Measurements from ENCODE around the gene PSMD2. TPM values are rescaled to one million over a fixed set of nuclear protein-coding genes. Genes with fewer than 3 reads are reported as not detected.
A peak's percentile ranks its signal among the peaks of the same experiment; 100 is the strongest.

PSMD2 gene
- total RNA-seq, 1 experiment from 2014 or later: 359 TPM

DNA sequence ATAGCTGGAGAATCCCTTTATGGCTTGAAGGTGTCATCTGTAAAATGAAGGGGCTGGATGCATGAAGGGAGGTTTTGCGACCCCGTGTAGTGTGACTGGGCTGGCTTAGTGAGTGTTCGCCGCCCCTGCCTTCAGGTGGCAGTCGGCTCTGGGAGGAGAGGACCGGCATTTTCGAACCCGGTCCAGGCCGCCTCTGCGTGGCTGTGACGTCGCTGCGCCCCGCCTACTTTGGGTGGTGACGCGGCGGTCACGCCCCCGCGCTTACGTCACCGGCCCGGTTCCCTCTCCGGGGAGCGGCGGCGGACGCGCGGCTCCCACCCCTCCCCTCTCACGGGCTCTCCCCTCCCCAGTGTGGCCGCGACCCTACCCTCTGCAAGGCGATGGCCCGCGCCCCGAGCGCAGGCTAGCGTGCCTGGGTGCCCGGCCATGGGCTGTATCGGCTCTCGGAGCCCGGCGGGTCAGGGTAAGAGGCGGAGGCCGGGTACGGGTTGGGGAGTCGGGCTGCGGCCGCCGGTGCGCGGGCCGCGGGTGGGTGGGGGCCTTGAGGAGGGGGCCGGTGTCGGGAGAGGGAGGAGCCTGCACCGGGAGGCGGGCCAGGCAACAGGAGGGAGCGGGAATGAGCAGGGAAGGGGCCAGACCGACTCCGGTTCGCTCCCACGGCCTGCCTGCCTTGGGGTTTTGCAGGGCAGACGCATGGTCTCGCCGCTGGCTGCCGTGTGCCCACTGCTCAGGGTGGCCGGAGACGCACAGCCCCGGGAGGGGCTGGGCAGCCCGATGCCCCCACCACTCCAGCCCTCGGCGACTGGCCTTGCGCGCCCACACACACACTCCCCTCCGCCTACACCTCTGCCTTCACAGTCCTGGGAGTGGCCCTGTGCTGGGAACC is 36.9 kb downstream of the PSMD2 start (continued):
- TF ChIP-seq GABPB1 (CRISPR knock-in tag; IDR thresholded peaks at IDR 0.05): peak; percentile 31; the same call in 1 of the 2 replicates
- TF ChIP-seq, protein P1, sequence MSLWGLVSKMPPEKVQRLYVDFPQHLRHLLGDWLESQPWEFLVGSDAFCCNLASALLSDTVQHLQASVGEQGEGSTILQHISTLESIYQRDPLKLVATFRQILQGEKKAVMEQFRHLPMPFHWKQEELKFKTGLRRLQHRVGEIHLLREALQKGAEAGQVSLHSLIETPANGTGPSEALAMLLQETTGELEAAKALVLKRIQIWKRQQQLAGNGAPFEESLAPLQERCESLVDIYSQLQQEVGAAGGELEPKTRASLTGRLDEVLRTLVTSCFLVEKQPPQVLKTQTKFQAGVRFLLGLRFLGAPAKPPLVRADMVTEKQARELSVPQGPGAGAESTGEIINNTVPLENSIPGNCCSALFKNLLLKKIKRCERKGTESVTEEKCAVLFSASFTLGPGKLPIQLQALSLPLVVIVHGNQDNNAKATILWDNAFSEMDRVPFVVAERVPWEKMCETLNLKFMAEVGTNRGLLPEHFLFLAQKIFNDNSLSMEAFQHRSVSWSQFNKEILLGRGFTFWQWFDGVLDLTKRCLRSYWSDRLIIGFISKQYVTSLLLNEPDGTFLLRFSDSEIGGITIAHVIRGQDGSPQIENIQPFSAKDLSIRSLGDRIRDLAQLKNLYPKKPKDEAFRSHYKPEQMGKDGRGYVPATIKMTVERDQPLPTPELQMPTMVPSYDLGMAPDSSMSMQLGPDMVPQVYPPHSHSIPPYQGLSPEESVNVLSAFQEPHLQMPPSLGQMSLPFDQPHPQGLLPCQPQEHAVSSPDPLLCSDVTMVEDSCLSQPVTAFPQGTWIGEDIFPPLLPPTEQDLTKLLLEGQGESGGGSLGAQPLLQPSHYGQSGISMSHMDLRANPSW (CRISPR knock-in tag; conservative IDR thresholded peaks at IDR 0.05; ENCODE audit: low read depth): no peak
- TF ChIP-seq ETV6 (CRISPR knock-in tag; IDR thresholded peaks at IDR 0.05): peak; percentile 69; the same call in 1 of the 2 replicates
- no peak for TF ChIP-seq FOXP1 (CRISPR knock-in tag; IDR thresholded peaks at IDR 0.05; ENCODE audit: borderline replicate concordance)
- TF ChIP-seq RORB (CRISPR knock-in tag; IDR thresholded peaks at IDR 0.05): no peak
- TF ChIP-seq, protein P2, sequence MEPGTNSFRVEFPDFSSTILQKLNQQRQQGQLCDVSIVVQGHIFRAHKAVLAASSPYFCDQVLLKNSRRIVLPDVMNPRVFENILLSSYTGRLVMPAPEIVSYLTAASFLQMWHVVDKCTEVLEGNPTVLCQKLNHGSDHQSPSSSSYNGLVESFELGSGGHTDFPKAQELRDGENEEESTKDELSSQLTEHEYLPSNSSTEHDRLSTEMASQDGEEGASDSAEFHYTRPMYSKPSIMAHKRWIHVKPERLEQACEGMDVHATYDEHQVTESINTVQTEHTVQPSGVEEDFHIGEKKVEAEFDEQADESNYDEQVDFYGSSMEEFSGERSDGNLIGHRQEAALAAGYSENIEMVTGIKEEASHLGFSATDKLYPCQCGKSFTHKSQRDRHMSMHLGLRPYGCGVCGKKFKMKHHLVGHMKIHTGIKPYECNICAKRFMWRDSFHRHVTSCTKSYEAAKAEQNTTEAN (CRISPR knock-in tag; IDR thresholded peaks at IDR 0.05): no peak; the same call in 1 of the 2 replicates
- TF ChIP-seq NR3C1 (CRISPR knock-in tag; conservative IDR thresholded peaks at IDR 0.05; ENCODE audit: low read depth): no peak
- peak; percentile 40; the same call in 1 of the 2 replicates for TF ChIP-seq ZNF232 (CRISPR knock-in tag; IDR thresholded peaks at IDR 0.05)
- peak; percentile 82; the same call in 1 of the 2 replicates for TF ChIP-seq NFATC4 (CRISPR knock-in tag; IDR thresholded peaks at IDR 0.05)
- TF ChIP-seq, protein P3, sequence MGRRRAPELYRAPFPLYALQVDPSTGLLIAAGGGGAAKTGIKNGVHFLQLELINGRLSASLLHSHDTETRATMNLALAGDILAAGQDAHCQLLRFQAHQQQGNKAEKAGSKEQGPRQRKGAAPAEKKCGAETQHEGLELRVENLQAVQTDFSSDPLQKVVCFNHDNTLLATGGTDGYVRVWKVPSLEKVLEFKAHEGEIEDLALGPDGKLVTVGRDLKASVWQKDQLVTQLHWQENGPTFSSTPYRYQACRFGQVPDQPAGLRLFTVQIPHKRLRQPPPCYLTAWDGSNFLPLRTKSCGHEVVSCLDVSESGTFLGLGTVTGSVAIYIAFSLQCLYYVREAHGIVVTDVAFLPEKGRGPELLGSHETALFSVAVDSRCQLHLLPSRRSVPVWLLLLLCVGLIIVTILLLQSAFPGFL (CRISPR knock-in tag; IDR thresholded peaks at IDR 0.05; ENCODE audit: borderline replicate concordance): no peak
- TF ChIP-seq SP1 (CRISPR knock-in tag; conservative IDR thresholded peaks at IDR 0.05): peak; percentile 97
- TF ChIP-seq, protein P4, sequence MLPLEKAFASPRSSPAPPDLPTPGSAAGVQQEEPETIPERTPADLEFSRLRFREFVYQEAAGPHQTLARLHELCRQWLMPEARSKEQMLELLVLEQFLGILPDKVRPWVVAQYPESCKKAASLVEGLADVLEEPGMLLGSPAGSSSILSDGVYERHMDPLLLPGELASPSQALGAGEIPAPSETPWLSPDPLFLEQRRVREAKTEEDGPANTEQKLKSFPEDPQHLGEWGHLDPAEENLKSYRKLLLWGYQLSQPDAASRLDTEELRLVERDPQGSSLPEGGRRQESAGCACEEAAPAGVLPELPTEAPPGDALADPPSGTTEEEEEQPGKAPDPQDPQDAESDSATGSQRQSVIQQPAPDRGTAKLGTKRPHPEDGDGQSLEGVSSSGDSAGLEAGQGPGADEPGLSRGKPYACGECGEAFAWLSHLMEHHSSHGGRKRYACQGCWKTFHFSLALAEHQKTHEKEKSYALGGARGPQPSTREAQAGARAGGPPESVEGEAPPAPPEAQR (CRISPR knock-in tag; IDR thresholded peaks at IDR 0.05): no peak
- TF ChIP-seq NR2C2 (CRISPR knock-in tag; IDR thresholded peaks at IDR 0.05): no peak
- TF ChIP-seq, protein P5, sequence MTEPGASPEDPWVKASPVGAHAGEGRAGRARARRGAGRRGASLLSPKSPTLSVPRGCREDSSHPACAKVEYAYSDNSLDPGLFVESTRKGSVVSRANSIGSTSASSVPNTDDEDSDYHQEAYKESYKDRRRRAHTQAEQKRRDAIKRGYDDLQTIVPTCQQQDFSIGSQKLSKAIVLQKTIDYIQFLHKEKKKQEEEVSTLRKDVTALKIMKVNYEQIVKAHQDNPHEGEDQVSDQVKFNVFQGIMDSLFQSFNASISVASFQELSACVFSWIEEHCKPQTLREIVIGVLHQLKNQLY (CRISPR knock-in tag; IDR thresholded peaks at IDR 0.05): no peak
- TF ChIP-seq GTF2I (CRISPR knock-in tag; conservative IDR thresholded peaks at IDR 0.05): no peak
- TF ChIP-seq TP53 (CRISPR knock-in tag; IDR thresholded peaks at IDR 0.05): peak; percentile 52; the same call in 1 of the 2 replicates
- TF ChIP-seq ZNF219 (CRISPR knock-in tag; IDR thresholded peaks at IDR 0.05; ENCODE audit: borderline replicate concordance): no peak
- 0 out of 2 replicates have a peak, but pooled peaks have one; percentile 59 for TF ChIP-seq FOXK1 (CRISPR knock-in tag; IDR thresholded peaks at IDR 0.05)
- TF ChIP-seq, protein P6, sequence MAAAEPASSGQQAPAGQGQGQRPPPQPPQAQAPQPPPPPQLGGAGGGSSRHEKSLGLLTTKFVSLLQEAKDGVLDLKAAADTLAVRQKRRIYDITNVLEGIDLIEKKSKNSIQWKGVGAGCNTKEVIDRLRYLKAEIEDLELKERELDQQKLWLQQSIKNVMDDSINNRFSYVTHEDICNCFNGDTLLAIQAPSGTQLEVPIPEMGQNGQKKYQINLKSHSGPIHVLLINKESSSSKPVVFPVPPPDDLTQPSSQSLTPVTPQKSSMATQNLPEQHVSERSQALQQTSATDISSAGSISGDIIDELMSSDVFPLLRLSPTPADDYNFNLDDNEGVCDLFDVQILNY (CRISPR knock-in tag; IDR thresholded peaks at IDR 0.05): no peak; the same call in 1 of the 2 replicates
- TF ChIP-seq ZNF317 (CRISPR knock-in tag; IDR thresholded peaks at IDR 0.05; ENCODE audit: borderline replicate concordance, low read depth): no peak
- no peak; the same call in 1 of the 2 replicates for TF ChIP-seq TCF7 (CRISPR knock-in tag; IDR thresholded peaks at IDR 0.05; ENCODE audit: low read depth)

Measured in WTC11 (cell line).